ENCODE results near the gene KCNE1.

KCNE1 gene

DNA sequence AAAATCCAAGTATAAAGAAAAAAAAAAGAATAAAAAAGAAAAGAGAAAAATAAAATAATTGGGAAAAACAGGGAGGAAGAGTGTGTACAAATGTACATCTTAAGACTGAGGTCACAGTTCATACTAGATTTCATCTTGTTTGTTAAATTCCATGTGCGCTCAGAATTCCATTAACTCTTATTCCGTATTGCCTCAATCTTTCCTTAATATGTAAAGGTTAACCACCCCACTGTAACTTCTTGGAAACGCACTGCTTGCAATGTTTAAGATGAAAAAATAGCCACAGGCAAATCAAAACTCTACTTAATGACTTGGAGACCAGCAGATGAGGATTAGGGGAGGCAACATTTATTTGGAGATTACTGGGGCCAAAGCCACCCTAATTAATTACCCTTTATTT, 23.9 kb upstream of the KCNE1 start:
- FAIRE-seq = no peak

DNA sequence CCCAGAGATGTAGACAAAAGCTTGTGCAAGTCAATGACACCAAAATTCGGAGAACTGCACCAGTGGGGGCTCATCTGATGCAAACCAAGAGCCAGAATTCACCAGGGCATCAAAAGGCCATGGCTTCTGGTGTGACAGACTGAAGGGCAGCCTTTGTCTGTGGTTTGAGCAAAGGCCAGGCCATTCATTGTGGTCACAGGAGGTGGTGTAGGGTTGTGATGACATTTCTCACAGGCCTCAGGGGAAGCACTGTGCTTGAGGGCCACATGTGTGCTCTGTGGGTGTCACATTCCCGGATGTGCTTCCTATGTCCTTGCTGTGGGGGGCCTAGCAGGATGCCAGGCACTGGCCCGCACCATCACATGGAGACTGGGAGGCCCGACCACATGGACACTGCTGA, 22.5 kb upstream of the KCNE1 start:
- FAIRE-seq = no peak

DNA sequence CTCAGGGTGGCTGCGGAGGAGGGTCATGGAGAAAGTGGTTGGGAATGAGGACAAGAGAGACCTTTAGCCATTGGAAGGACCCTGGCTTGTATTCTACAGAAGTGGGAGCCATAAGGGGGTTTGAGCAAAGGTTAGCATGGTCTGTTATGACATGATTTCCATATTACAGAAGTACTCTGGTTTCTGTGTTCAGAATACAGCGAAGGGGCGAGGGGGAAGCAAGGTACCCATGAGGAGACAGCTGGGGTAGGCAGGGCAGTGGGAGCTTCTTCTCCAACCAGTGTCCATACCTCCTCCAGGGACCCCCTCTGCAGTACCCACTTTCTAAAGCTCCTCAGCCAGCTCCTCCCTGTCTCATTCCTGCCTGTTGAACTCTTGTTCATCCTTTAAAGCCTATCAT, 21.9 kb upstream of the KCNE1 start:
- no peak for FAIRE-seq

DNA sequence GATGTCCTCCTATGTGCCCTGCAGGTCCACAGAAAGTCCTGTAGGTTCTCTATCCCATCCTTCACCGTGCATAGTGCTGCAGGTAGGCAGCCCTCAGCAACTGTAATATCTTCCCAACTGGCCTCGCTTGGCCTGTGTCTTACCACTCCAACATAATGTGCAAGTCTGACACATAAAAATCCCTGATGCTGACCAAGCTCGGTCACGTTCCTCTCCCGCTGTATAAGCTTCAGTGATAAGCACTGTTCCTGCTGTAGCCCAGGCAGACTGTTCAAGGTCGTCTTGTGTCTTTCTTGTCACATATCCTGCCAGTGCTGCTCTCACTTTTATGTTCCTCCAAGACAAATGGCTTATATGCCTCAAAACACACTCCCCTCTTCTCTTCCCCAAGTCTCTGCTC, 19.4 kb upstream of the KCNE1 start:
- no peak for FAIRE-seq

DNA sequence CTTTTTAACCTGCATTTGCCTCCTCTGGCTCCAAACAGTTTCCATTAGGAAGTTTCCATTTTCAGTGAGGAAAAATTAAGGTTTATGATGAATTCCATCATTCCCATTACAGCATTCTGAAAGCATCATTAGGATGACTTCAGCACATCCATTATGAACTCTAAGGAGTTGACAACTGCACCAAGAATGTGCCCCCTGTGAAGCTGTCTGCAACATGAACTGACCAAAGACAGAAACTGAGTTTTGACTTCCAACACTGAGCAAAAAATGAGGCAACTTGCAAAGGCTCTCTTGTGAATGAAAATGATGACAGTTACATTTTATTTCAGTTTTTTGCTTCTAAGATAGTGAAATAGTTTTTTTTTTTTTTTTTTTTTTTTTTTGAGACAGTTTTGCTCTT, 18.3 kb upstream of the KCNE1 start:
- no peak for FAIRE-seq

DNA sequence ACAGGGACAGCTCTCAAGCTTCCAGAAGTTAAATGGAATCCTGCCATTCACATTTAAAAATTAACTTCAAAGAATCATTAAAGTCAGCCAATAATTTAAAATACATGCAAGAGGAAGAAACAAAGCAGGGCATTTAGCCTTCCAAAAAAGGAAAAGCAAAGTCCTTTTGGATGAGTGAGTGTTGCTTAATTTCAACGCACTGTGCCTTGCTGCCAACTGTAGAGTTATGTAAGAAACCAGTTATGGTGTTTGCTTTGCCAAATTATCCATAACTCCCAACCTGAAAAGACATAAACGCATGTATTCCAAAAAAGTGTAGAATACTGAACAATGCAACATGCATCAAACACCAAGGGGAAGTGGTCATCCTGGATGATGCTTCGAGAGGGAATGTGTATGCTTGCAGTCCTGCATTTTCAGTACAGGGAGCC, 16.1 kb upstream of the KCNE1 start:
- no peak for FAIRE-seq

DNA sequence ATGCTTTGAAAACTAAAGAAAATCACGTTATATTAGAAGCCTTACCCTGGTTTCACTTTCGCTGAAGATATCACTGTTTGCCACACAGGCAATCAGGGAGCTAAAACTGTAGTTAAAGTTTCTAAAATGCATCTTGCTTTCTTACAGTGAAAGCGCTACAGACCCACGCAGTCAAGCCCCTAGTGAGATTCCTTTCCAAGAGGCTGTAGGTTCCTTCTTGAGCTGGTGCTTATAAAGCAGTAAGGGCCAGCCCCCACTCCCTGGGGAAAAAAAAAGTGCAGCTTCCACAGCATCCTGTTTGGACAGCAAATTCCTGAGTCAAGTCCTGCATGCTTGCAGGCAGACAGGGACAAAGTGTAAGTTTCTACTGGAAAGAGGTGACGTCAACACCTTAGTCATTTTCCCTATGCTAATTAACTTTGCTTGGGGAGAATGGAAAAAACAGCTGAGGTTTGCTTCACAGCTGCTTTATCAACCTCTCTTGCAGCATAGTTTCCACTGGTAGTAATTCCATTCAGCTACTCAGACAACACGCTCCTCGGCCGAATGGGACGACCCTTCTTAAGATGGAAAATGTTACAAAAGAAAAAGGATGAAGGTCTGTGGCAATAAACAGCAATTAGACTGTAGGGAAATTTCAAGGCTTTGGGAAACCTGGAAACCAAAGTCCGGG, 14.7 kb upstream of the KCNE1 start:
- no peak for FAIRE-seq

DNA sequence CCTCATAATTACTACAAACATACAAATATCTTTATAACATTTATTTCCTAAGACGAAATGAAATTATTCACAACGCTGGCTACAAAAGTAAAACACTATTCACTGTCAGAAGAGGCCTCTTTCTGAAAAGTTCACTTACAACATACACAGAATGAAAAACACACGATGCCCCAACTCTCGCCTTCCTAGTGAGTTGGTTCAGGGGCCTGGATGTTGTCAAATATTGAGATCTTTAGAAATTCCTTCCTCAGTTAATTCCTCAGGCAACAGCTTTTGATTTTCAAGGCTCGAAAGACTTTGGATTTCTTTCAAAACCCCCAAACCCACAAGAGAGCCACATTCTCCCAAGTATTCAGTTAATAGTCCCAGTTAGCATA, 14.2 kb upstream of the KCNE1 start:
- no peak for FAIRE-seq

DNA sequence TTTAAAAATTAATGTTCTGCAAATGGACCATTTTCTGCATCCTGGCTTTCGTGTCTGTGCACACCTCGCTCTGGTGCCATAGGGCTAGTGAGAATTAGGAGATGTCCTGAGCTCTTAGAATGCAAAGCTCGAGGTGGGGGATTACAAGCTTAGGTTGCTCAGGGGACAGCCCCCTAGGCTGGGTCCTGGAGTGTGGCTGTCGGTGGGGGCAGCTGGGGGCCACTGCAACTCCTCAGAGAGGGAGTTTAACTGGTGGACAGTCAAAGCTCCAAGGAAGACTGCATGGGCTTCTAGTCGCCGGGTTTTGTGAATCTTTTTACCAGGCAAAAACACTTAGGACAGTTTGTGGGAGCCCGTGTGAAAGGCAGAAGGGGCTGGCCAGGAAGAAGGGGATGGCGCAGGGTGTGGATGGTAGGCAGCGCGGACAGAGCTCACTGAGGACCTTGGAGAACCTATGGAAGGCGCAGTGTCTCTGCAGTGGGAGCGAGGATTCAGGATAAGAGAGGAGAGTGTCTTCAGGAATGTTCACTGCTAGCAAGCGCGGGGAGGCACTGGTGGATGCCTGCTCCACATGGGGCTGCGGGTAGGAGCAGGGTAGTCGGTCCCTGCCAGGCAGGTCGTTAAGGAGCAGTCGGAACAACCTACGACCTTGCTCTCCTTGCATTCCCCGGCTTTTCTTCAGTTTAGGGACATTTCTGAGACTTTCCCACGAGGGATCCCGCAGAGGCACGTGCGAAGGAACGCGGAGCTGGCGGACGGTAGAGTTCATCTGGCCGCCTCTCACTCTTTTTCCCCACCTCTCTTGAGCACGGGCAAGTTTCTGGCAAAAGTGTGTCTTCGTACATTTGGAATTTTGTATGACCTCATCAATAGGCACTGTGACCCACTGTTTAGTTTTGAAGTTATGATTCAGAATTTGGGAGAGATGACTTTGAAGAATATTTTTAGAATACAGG, 12.9 kb upstream of the KCNE1 start:
- no peak for FAIRE-seq

DNA sequence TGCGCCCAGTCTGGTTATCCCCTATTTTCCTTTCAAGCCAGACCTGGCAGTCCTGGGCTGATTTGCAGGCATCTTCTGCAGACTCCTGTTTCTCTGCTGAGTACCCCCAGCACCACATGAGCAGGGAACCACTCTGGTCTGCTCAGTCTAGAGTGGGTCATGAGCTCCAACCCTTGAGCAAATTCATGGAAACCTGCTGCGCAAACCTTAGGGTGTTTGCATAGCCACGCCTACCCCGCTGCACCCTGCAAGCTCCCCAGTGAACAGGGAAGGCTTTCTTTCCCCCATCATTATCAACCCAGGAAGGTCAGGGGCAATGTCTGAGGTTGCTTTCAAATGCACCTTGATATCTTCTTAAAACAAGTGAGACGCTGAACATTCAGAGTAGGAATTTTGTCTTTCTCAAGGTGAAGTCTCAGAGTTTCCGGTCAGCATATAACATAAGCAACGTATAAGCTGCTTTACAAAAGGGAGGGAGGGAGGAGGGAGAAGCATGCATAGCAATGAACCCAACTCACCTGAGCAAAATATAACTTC, 11.1 kb upstream of the KCNE1 start:
- FAIRE-seq = no peak

DNA sequence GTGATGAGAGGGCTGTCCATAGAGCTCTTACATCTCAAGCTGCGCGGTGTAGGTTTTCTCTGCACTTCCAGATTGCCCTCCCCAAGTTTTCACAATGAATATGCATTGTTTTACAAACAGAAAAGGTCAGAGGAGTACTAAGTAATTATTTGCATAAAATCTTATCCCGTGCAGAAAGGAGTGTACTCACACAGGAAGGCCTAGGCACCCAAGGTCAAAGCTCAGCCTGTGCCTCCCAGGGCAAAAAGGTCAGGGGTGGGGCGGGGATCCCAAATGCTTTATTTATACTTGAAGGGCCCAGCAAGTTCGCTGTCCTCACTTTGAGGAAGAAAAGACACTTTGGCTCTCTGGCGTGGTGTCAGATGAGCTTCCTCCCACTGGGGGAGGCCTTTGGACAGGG, 10.3 kb upstream of the KCNE1 start:
- FAIRE-seq = no peak

DNA sequence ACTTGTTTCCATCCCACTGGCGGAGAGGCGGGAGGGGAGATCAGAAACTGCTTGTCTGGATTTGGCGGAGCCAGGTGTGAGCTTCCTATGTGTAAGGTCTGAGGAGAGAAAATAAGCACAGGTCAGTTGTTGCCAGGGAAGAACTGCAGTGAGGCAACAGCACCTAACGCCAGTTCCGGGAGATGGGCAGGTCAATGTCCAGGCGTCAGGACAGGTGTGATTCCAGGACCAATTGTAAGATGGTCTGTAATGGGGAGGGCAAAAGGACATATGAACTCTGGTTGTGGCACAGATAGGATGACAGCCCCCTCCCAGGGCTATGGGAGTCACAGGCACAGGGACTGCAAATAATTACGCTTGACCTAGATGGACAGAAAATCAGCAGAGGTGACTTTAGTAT, 9.6 kb upstream of the KCNE1 start:
- no peak for FAIRE-seq

DNA sequence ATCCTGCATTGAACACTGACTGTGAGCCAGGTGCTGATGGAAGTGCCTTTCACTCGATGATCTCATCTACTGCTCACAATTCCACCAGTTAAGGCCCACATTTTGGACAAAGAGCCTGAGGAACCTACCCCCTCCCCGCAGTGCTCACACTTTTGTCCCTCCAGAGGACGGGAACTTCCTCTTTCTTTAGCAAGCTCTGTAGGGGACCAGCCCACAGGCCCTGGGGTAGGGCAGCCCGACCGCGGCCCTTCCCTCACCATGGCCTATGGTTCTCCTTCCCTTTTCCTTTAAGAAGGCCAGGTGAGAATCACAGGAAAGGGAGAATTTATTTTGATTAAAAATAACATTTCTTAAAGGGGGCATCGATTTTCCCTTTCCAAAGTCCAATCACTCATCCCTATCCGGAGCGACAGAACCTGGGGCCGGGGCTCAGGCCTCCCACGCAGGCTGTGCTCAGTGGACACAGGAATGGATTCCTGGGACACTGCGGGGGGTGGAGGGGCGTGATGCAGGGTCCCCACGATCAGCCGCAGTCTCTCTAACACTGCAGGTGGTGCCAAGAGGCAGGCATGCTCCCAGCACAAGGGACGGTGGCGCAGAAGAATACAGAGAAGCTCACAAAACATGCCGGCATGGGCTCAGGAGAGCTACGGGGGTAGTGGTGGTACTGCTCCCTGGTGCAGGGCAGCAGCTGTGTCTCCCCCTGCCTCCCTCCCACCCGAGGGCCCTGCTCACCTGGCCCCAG, 8.9 kb upstream of the KCNE1 start:
- FAIRE-seq = no peak

DNA sequence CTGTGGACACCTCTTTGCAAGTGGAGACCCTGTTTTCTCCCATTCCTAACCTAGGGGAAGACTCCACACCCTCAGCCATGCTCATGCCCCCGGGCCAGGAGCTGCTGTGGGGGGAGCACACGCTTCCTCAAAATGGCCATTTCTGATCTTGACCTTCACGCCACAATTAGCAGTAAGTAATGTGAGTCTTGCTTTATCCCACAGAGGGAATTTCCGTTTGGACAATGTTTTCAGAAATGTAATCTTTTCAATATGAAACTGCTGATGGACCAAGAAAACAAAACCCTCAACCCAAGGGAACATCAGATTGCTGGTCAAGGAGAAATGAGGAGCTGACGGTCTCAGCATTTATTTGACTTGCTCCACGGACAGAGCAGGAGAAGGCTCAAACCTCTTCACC, 8.3 kb upstream of the KCNE1 start:
- FAIRE-seq = no peak

DNA sequence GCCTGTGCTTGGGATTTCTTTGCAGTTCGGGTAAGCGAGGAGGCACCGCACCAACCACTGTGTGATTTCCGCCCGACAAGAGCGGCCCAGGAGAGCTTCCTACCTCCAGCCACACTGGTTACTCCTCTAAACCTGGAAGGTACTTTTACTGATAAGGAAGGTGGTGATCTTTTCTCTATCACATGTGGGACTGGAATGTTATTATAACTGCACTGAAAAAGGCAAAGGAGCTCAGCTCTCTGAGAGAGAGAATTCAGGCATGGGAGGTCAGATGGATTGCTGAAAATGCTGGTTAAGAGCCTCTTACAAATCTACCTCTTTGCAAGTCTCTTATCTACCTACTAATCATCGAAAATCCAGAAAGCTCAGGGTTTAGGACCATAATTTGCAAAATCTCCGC, 7.7 kb upstream of the KCNE1 start:
- FAIRE-seq = no peak

DNA sequence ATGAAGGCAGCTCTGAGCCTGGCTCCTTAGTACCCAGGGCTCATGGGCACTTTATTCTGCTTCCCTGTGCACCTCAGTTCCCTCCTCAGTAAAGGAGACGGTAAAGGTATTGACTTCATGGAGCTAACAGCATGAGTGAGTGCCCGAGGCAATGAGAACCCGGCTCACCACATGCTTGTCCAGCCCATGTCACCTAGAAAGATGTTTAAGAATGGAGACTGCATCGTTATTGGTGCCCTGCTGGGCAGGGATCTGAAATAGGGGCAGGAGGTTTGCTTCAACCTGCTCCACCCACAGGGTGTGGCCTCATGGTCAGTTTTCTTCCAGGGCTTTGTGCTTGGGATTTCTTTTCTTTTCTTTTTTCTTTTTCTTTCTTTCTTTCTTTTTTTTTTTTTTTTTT, 7.0 kb upstream of the KCNE1 start:
- no peak for FAIRE-seq

DNA sequence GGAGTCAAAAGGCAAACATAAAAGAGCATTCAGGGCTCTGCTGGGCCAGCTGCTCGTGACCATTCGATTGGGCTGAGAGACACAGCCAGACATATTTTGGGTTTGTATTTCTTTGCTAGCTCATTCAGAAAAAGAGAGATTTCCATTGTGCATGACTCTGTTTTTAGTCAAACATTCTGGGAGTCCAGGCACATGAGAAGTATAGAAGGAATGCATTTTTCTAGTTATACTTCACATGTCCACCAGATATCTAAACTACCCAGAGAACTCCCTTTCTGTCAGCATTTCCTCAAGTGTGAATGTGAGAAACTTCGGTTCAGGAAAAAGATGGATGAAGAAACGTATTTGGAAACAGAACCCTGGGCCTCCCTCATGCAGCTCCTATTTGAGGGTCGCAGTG, 6.3 kb upstream of the KCNE1 start:
- no peak for FAIRE-seq

DNA sequence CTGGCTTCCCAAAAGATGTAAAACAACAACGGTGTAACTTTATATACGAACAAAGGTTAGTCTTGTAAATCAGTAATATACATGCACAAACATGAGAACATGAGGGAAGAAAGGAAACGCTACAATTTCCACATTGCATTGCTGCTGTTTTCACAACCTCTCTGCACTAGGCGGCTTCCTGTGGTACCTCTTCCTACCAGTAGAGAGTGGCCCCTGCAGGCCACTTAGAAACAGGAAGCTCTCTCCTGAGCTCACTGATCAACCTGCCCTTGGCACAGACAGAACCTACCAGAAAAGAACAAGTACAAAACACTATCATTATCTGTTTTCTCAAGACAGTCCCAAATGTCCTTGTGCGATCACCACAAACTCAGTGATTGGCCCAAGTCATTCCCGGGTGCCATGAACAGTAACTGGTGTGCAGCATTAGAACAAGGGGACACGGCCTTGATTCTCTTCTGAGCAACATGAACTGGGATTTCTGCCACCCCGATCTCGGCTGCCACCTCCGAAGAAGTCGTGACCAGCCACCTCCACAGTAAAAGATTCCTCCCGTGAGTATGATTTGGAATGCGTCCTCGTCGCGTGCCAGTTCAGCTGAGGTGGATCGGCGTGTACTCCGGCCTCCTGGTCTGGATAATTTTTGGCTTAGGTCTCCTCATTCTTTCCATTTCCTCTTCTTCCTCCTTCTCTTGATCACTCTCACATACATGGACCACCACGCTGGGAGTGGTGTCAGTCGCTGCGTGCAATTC, 5.7 kb upstream of the KCNE1 start:
- no peak for FAIRE-seq

DNA sequence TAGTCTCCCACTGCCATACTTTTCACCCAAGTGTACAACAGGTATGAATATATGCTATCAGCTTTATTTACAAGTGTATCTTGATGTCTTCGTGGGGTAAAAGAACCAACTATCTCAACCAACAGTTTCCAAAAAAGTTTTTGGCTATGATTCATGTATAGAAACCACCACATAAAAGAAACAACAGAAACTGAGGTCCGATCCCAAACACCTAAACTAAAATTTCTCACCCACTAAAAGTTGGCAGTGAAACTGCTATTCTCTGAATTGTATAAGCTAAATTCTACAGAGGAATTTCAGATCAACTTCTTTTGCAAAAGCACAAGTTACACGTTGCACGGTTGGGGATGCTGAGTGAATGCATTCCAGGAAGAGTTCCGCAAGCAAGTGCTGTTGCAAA, 5.0 kb upstream of the KCNE1 start:
- no peak for FAIRE-seq

DNA sequence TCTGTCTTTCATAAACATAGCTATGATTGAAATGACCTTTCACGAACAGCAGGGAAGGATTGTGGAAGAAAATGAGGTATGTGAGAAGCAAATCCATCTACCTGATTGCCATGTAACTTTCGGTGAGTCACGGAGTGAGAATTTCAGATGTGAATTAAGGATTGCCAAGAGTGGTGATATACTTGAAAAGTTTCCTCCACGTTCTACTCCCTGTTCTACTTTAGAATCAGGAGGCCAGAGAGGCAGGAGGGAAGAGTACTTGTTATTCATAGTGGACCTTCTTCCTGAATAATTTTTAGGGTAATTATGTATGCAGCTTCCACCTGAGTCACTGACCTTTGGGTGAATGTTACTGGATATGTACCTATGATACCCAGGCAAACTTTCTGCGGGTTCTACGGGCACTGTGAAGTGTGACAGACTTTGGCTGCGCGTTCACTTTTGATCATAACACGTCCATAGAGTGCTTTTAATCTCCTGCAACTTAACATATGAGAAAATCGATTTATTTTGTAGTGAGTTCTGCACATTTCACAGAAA, 2.6 kb upstream of the KCNE1 start:
- FAIRE-seq = no peak

DNA sequence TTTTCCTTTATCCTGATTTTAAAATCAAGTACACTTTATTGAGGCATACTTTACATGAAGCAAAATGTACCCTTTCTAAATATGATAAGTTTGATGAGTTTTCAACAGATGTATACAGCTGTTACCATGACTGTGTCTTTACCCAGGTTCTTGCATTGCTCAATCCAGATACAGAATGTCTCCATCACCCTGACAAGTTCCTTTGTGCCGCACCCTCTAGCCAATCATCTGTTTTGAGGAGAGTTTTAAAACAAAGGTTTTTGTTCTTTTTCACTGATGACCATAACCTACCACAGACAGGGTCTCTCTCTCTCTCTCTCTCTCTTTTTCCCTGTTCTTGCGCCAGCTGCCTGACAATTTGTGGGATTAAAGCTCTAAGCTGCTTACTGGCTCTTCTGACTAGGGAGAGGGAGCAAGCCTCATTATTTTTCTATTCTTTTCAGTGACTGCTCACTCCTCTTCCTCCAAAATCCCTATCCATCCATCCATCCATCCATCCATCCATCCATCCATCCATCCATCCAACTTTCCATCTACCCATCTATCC, 1.2 kb upstream of the KCNE1 start:
- FAIRE-seq = no peak

DNA sequence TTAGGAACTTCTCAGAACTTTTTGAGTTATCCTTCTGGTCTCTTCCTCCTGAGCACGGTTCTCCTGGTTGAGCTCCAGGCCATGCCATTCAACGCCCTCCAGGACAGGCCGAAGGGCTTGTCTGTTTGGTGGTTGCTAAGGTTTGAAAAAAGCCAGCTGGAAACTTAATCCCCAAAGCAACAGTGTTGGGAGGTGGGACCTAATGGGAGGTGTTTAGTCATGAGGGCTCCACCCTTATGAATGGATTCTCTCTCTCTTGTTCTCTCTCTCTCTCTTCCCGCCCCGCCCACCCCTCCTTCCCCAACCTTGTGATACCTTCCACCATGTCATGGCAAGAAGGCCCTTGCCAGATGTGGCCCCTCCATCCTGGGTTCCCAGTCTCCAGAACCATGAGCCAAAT, 829 bp downstream of the KCNE1 start:
- FAIRE-seq = no peak
